Keratinocyte (primary cell): ENCODE measurements around the gene COL6A1. TPM values are rescaled to one million over a fixed set of nuclear protein-coding genes. Genes with fewer than 3 reads are reported as not detected.

Source experiments
- DNase-seq: peaks from one replicate; pipeline ENCODE4 v3.0.0-alpha.2; 2011; ENCODE audit warnings: low read depth, missing footprints, low spot score
- FAIRE-seq: peaks from 2 replicates; lab custom pipeline; 2011; peaks lifted over from hg19 to GRCh38; lab: Jason Lieb, UNC
- H2AFZ ChIP-seq: 2 replicates; pipeline ENCODE4 v1.6.0; 2012; ENCODE audit warnings: low read length, control low read depth, inconsistent platforms; ENCODE audit not compliant: control insufficient read depth
- H3K27ac ChIP-seq: 2 replicates; pipeline ENCODE4 v1.5.1; 2011; ENCODE audit warnings: low read length; ENCODE audit not compliant: control insufficient read depth, insufficient read depth
- H3K27me3 ChIP-seq: 3 replicates; pipeline ENCODE4 v1.6.0; 2011; ENCODE audit warnings: low read length; ENCODE audit not compliant: control insufficient read depth, insufficient read depth; ENCODE audit errors: extremely low read depth
- H3K36me3 ChIP-seq, 2 experiments: 2 replicates in 1 of 2; 3 replicates in 1 of 2; pipeline ENCODE4 v1.5.1; 2011; ENCODE audit warnings: low read length in 2 of 2, mild to moderate bottlenecking in 1 of 2; ENCODE audit not compliant: control insufficient read depth in 2 of 2, insufficient read depth in 2 of 2; ENCODE audit errors: extremely low read depth in 1 of 2
- H3K4me1 ChIP-seq: 3 replicates; pipeline ENCODE4 v1.5.1; 2011; ENCODE audit warnings: low read length; ENCODE audit not compliant: control insufficient read depth, insufficient read depth; ENCODE audit errors: extremely low read depth
- H3K4me2 ChIP-seq: 3 replicates; pipeline ENCODE4 v1.6.0; 2011; ENCODE audit warnings: low read depth, low read length; ENCODE audit not compliant: control insufficient read depth, insufficient read depth; ENCODE audit errors: extremely low read depth
- H3K4me3 ChIP-seq, 3 experiments: fragments of 200-600 bp in 1 of 3; sonication (generic) in 1 of 3; 2 replicates in 2 of 3; 3 replicates in 1 of 3; pipeline ENCODE4 v1.5.1; 2011 to 2016; ENCODE audit warnings: low read length in 3 of 3, mild to moderate bottlenecking in 3 of 3, control low read depth in 2 of 3, inconsistent platforms in 1 of 3, low read depth in 1 of 3, mixed read lengths in 1 of 3, mixed run types in 1 of 3, moderate library complexity in 1 of 3; ENCODE audit not compliant: control insufficient read depth in 2 of 3, insufficient read depth in 2 of 3; ENCODE audit errors: extremely low read depth in 1 of 3
- H3K79me2 ChIP-seq: 2 replicates; pipeline ENCODE4 v1.6.0; 2012; ENCODE audit warnings: low read length; ENCODE audit not compliant: control insufficient read depth, insufficient read depth
- H3K9ac ChIP-seq: 3 replicates; pipeline ENCODE4 v1.6.0; 2011; ENCODE audit warnings: low read length; ENCODE audit not compliant: control insufficient read depth, insufficient read depth; ENCODE audit errors: extremely low read depth
- H3K9me1 ChIP-seq: 3 replicates; pipeline ENCODE4 v1.6.0; 2011; ENCODE audit warnings: low read length; ENCODE audit not compliant: control insufficient read depth, insufficient read depth; ENCODE audit errors: extremely low read depth
- H3K9me3 ChIP-seq: 2 replicates; pipeline ENCODE4 v1.5.1; 2012; ENCODE audit warnings: low read depth, low read length; ENCODE audit not compliant: control insufficient read depth
- H4K20me1 ChIP-seq: 3 replicates; pipeline ENCODE4 v1.6.0; 2011; ENCODE audit warnings: low read length; ENCODE audit not compliant: control insufficient read depth, insufficient read depth; ENCODE audit errors: extremely low read depth
- EZH2 ChIP-seq: IDR thresholded peaks from one replicate; pipeline ENCODE4 v1.6.1; 2012; ENCODE audit warnings: inconsistent platforms, mild to moderate bottlenecking, low read length, moderate library complexity
- dilution Hi-C: fragments of 300-500 bp; cut with MboI; formaldehyde crosslinking; loops from one replicate; pipeline ENCODE4 v1.7.0; 2020; ENCODE audit warnings: low sequenced_read_pairs; ENCODE audit not compliant: extremely low pct_ligation_motif_present
- polyA plus RNA-seq, 5 experiments: library from polyadenylated mRNA; depleted of rRNA in 3 of 5; stranded (reverse) in 3 of 5; stranded (forward) in 1 of 5; unstranded in 1 of 5; fragments of >200 nt; gene quantifications; 1 replicate in 1 of 5; 2 replicates in 3 of 5; 3 replicates in 1 of 5; pipeline versions ENCODE4 v1.2.1 to v1.2.3, GENCODE V29; 2011 to 2012; ENCODE audit warnings: missing spikeins in 2 of 5, low read depth in 1 of 5, low replicate concordance in 1 of 5
- TF ChIP-seq, protein P1 (sequence below), 3 experiments: IDR thresholded peaks in 1 of 3; conservative IDR thresholded peaks in 1 of 3; optimal IDR thresholded peaks in 1 of 3; 2 replicates in 2 of 3; 3 replicates in 1 of 3; pipeline versions ENCODE3 to v1.5.1; 2011; ENCODE audit warnings: low read length in 3 of 3, mild to moderate bottlenecking in 3 of 3, moderate library complexity in 2 of 3, control low read depth in 1 of 3, inconsistent platforms in 1 of 3; ENCODE audit not compliant: insufficient read depth in 2 of 3; ENCODE audit errors: extremely low read depth in 1 of 3

The COL6A1 gene
- polyA plus RNA-seq, 1 donor (not counting 4 experiments of a cell fraction or from before 2014, with no cell fraction given): 2.5 TPM

DNA sequence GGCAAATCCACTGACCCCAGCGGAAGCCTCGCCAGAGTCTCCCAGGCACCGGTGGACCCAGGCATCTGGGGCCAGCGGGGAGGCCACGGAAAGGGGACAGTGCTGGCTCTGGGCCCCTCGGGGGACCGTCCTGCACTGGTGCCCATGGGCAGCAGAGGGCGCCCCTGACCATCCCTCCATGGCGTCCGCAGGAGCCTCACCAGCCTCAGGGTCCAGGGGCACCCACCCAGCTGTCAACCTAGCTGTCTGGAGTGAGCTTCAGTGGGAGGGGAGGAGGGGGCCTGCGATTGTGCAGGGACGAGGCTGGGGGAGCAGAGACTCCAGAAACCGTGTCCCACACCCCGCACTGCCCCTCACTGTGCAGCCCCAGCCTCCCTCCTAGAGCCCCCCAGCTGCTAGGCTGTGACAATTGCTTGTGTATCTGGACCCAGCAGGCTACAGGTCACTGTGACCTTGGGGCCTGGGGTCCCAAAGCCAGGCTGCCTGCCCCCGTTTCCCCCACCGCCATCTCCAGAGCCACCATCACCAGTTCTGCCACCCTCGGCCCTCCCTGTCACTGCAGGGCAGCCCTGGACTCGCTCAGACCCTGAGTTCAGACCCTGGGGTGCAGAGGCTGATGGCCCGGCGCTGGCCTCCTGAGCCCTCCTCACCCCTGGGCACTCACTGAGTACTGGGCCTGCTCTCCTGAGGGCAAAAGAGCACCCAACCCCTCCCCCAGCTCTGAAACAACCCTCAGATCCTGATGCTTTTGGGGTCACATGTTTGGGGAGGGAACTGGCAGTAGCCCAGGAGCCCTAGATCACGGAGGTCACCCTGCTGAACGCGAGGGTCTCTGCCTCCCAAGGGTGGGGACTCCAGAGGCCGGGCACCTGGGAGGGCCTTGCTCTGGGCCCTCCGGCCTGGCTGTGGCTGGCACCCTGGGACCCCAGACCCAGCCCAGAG, 10.6 kb upstream of the COL6A1 start:
- dilution Hi-C loops: no loop called here
- Histone ChIP-seq H3K9me1 (no peaks in the 10 kb centered on the region), H3K79me2 (no peaks in the 10 kb centered on the region), H3K4me3 (no peak overlapping the region), H4K20me1 (no peaks in the 10 kb centered on the region), H3K27ac (no peak overlapping the region), H3K9ac (no peak overlapping the region), H2AFZ (no peak overlapping the region), H3K4me1 (peaks cover 22% of the 10 kb centered on the region), H3K27me3 (peaks cover 35% of the 10 kb centered on the region), H3K9me3 (no peaks in the 10 kb centered on the region), H3K36me3 (no peaks in the 10 kb centered on the region), H3K4me2 (no peak overlapping the region)
- TF ChIP-seq, protein P1, sequence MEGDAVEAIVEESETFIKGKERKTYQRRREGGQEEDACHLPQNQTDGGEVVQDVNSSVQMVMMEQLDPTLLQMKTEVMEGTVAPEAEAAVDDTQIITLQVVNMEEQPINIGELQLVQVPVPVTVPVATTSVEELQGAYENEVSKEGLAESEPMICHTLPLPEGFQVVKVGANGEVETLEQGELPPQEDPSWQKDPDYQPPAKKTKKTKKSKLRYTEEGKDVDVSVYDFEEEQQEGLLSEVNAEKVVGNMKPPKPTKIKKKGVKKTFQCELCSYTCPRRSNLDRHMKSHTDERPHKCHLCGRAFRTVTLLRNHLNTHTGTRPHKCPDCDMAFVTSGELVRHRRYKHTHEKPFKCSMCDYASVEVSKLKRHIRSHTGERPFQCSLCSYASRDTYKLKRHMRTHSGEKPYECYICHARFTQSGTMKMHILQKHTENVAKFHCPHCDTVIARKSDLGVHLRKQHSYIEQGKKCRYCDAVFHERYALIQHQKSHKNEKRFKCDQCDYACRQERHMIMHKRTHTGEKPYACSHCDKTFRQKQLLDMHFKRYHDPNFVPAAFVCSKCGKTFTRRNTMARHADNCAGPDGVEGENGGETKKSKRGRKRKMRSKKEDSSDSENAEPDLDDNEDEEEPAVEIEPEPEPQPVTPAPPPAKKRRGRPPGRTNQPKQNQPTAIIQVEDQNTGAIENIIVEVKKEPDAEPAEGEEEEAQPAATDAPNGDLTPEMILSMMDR (optimal IDR thresholded peaks at IDR 0.05 in 1 of 3, IDR thresholded peaks at IDR 0.05 in 1 of 3, conservative IDR thresholded peaks at IDR 0.05 in 1 of 3; ENCODE audit: extremely low read depth in 1 of 3, insufficient read depth in 2 of 3, low read length in 3 of 3): peak; percentile 64 to 99 (median 90)
- no peak for TF ChIP-seq EZH2
- FAIRE-seq: no peak
- no peak for DNase-seq

GRCh38 chr21:45971616-45972352, 9.8 kb upstream of the COL6A1 start:
- no peaks in the 10 kb centered on the region for H3K9me1 ChIP-seq
- FAIRE-seq: no peak
- TF ChIP-seq EZH2: no peak
- TF ChIP-seq, protein P1 (optimal IDR thresholded peaks at IDR 0.05 in 1 of 3, IDR thresholded peaks at IDR 0.05 in 1 of 3, conservative IDR thresholded peaks at IDR 0.05 in 1 of 3; ENCODE audit: extremely low read depth in 1 of 3, insufficient read depth in 2 of 3, low read length in 3 of 3): no peak
- H3K4me2 ChIP-seq: no peak overlapping the region
- no peak overlapping the region for H3K27ac ChIP-seq
- peaks cover 22% of the 10 kb centered on the region for H3K4me1 ChIP-seq
- no peak for DNase-seq
- H3K79me2 ChIP-seq: no peaks in the 10 kb centered on the region
- H3K9me3 ChIP-seq: no peaks in the 10 kb centered on the region
- H3K36me3 ChIP-seq: no peaks in the 10 kb centered on the region
- no peak overlapping the region for H3K4me3 ChIP-seq
- no peaks in the 10 kb centered on the region for H4K20me1 ChIP-seq
- no peak overlapping the region for H2AFZ ChIP-seq
- no peak overlapping the region for H3K9ac ChIP-seq
- peaks cover 38% of the 10 kb centered on the region for H3K27me3 ChIP-seq
- dilution Hi-C loops: no loop called here
